A549 (cell line): ENCODE results near the gene ZNF862. TPM values are rescaled to one million over a fixed set of nuclear protein-coding genes. Genes with fewer than 3 reads are reported as not detected.

ENCODE experiments used
- ATAC-seq, 2 experiments: fragments of 200-7000 bp in 1 of 2; fragments of >200 bp in 1 of 2; cut with Nextera tagmentation in 1 of 2; cut with Tn5 transposase in 1 of 2; 3 replicates each; pipeline versions ENCODE4 v1.8.0 to v1.9.1; 2018 to 2020; ENCODE audit warnings: mild to moderate bottlenecking in 1 of 2, moderate library complexity in 1 of 2
- CTCF ChIA-PET: fragments of 300-600 bp; sonication (Branson Sonifier 250); formaldehyde crosslinking; extraction: SDS; loops from one replicate; lab custom pipeline; 2021; ENCODE audit warnings: antibody characterized with exemption, inconsistent platforms; lab: Yijun Ruan, JAX
- POLR2A ChIA-PET: fragments of 350-600 bp; formaldehyde crosslinking; extraction: SDS; loops from one replicate; lab custom pipeline; 2021; ENCODE audit warnings: antibody characterized with exemption, inconsistent platforms; lab: Yijun Ruan, JAX
- DNase-seq, 2 experiments: peaks; one replicate each; pipeline versions ENCODE4 v3.0.0 to v3.0.0-alpha.2; 2011 to 2016; ENCODE audit warnings: low read depth in 1 of 2, low spot score in 1 of 2
- FAIRE-seq: peaks from 2 replicates; lab custom pipeline; 2011; peaks lifted over from hg19 to GRCh38; lab: Jason Lieb, UNC
- H3K27ac ChIP-seq, 2 experiments: fragments of >200 bp; sonication (Bioruptor Twin); formaldehyde crosslinking; 3 replicates each; pipeline ENCODE4 v1.5.1; 2016 to 2017
- H3K4me1 ChIP-seq: fragments of >200 bp; sonication (Bioruptor Twin); formaldehyde crosslinking; 3 replicates; pipeline ENCODE4 v1.6.1; 2016
- H3K4me2 ChIP-seq: fragments of >200 bp; sonication (Bioruptor Twin); formaldehyde crosslinking; 3 replicates; pipeline ENCODE4 v1.6.1; 2016
- H3K4me3 ChIP-seq: fragments of >200 bp; sonication (Bioruptor Twin); formaldehyde crosslinking; 3 replicates; pipeline ENCODE4 v1.5.1; 2016
- H3K9me3 ChIP-seq: fragments of >200 bp; sonication (Bioruptor Twin); formaldehyde crosslinking; 3 replicates; pipeline ENCODE4 v1.6.1; 2016
- CBX2 ChIP-seq: fragments of 200-600 bp; sonication (generic); IDR thresholded peaks from 2 replicates; pipeline ENCODE4 v1.6.1; 2016; ENCODE audit warnings: low read depth, mild to moderate bottlenecking, borderline replicate concordance
- CBX8 ChIP-seq: fragments of 200-600 bp; sonication (generic); IDR thresholded peaks from 2 replicates; pipeline ENCODE4 v1.6.1; 2016
- EHF ChIP-seq: fragments of 250-450 bp; sonication (Bioruptor Pico); IDR thresholded peaks from 2 replicates; pipeline ENCODE4 v1.5.0; 2020; ENCODE audit warnings: mild to moderate bottlenecking
- EHMT2 ChIP-seq: fragments of 200-600 bp; sonication (generic); IDR thresholded peaks from 2 replicates; pipeline ENCODE4 v1.6.1; 2016; ENCODE audit warnings: antibody characterized with exemption, low read depth, mild to moderate bottlenecking, moderate library complexity
- FOXS1 ChIP-seq: fragments of 250-450 bp; sonication (Bioruptor Pico); IDR thresholded peaks from 2 replicates; pipeline ENCODE4 v1.5.0; 2020; ENCODE audit warnings: mild to moderate bottlenecking, moderate library complexity
- GATA3 ChIP-seq: IDR thresholded peaks from 2 replicates; pipeline ENCODE4 v1.6.1; 2012; ENCODE audit warnings: borderline replicate concordance
- HOXB5 ChIP-seq: fragments of 250-450 bp; sonication (Bioruptor Pico); IDR thresholded peaks from 2 replicates; pipeline ENCODE4 v1.5.0; 2020; ENCODE audit warnings: mild to moderate bottlenecking, moderate library complexity
- JUN ChIP-seq, 2 experiments: fragments of >200 bp; sonication (Bioruptor Twin); formaldehyde crosslinking; IDR thresholded peaks; 2 replicates in 1 of 2; 3 replicates in 1 of 2; pipeline ENCODE4 v1.6.1; 2016 to 2017
- MAFK ChIP-seq: fragments of 450-650 bp; IDR thresholded peaks from 2 replicates; pipeline ENCODE4 v1.6.1; 2014; ENCODE audit not compliant: partially characterized antibody
- MYC ChIP-seq: IDR thresholded peaks from 2 replicates; pipeline ENCODE4 v1.6.1; 2012; ENCODE audit warnings: mild to moderate bottlenecking, inconsistent platforms, low read length, improper control_type of control experiment, borderline replicate concordance
- NR3C1 ChIP-seq: fragments of >200 bp; sonication (Bioruptor Twin); formaldehyde crosslinking; IDR thresholded peaks from 3 replicates; pipeline ENCODE4 v1.6.1; 2017
- PHF8 ChIP-seq: fragments of 200-600 bp; sonication (generic); IDR thresholded peaks from 2 replicates; pipeline ENCODE4 v1.6.1; 2016; ENCODE audit warnings: low read depth, mild to moderate bottlenecking, antibody characterized with exemption, moderate library complexity, borderline replicate concordance
- RAD21 ChIP-seq, 2 experiments: fragments of >200 bp in 1 of 2; sonication (Bioruptor Twin) in 1 of 2; formaldehyde crosslinking in 1 of 2; IDR thresholded peaks in 1 of 2; conservative IDR thresholded peaks in 1 of 2; 2 replicates in 1 of 2; 3 replicates in 1 of 2; pipeline ENCODE4 v1.6.1; 2012 to 2018; ENCODE audit warnings: inconsistent platforms in 1 of 2
- SMC3 ChIP-seq: fragments of >200 bp; sonication (Bioruptor Twin); formaldehyde crosslinking; IDR thresholded peaks from 3 replicates; pipeline ENCODE4 v1.6.1; 2018; ENCODE audit warnings: inconsistent platforms
- SREBF2 ChIP-seq: fragments of 450-650 bp; IDR thresholded peaks from 2 replicates; pipeline ENCODE4 v1.6.1; 2014; ENCODE audit warnings: mild to moderate bottlenecking, moderate library complexity
- TFCP2L1 ChIP-seq: fragments of 250-450 bp; sonication (Bioruptor Pico); IDR thresholded peaks from 2 replicates; pipeline ENCODE4 v1.5.0; 2021; ENCODE audit warnings: mild to moderate bottlenecking
- TP53 ChIP-seq: fragments of 250-450 bp; sonication (Bioruptor Pico); IDR thresholded peaks from 2 replicates; pipeline ENCODE4 v1.5.0; 2021; ENCODE audit warnings: mild to moderate bottlenecking, moderate library complexity
- USF2 ChIP-seq: fragments of 450-650 bp; IDR thresholded peaks from 2 replicates; pipeline ENCODE4 v1.6.1; 2014; ENCODE audit warnings: antibody characterized with exemption
- ZC3H11A ChIP-seq: fragments of 450-650 bp; IDR thresholded peaks from 2 replicates; pipeline ENCODE4 v1.6.1; 2014; ENCODE audit warnings: antibody characterized with exemption, mild to moderate bottlenecking
- ZFP36 ChIP-seq: fragments of 450-650 bp; IDR thresholded peaks from 2 replicates; pipeline ENCODE4 v1.6.1; 2014; ENCODE audit warnings: borderline replicate concordance; ENCODE audit not compliant: partially characterized antibody
- ZNF302 ChIP-seq: fragments of 250-450 bp; sonication (Bioruptor Pico); IDR thresholded peaks from 2 replicates; pipeline ENCODE4 v1.9.0; 2021; ENCODE audit warnings: inconsistent platforms, mild to moderate bottlenecking, moderate library complexity
- WGBS: methylation state at CpG from one replicate; pipeline ENCODE4 v1.1.6; 2017; ENCODE audit errors: missing lambda C conversion rate; 5-methylcytosine and 5-hydroxymethylcytosine counted together
- polyA plus RNA-seq, 4 experiments: library from polyadenylated mRNA; depleted of rRNA in 3 of 4; stranded (reverse); fragments of >200 nt; fragmentation: RNase III in 1 of 4; extraction: RNeasy Plus Mini Kit Qiagen cat#74134 plus additional on column Dnase treatment in 1 of 4; gene quantifications; 2 replicates in 3 of 4; 3 replicates in 1 of 4; pipeline ENCODE4 v1.2.3, GENCODE V29; 2011 to 2017
- TF ChIP-seq, protein P1 (sequence below): IDR thresholded peaks from 2 replicates; pipeline ENCODE4 v1.6.1; 2012

Gene ZNF862
- polyA plus RNA-seq, 2 of the 4 experiments (the other 2 are of a cell fraction): 3.9 to 8.0 TPM

GRCh38 chr7:149831741-149832219, 6.4 kb upstream of the ZNF862 start:
- ChIA-PET CTCF (interaction anchor here (0.9 to 1.2 kb wide), 3 partner anchors 11 to 49 kb away, joined by 3 to 4 read pairs (median 3); no protein-coding TSS in a partner anchor), POLR2A (no interaction called here)
- Histone ChIP-seq H3K9me3 (no peaks in the 10 kb centered on the region), H3K4me1 (no peaks in the 10 kb centered on the region), H3K4me3 (no peak overlapping the region), H3K27ac (no peak overlapping the region), H3K4me2 (no peak overlapping the region)
- no peak for TF ChIP-seq ZC3H11A
- no peak for TF ChIP-seq JUN (IDR thresholded peaks at IDR 0.05)
- no peak for TF ChIP-seq TFCP2L1 (CRISPR knock-in tag)
- no peak for TF ChIP-seq FOXS1 (CRISPR knock-in tag)
- TF ChIP-seq PHF8: no peak
- no peak for TF ChIP-seq GATA3
- TF ChIP-seq MYC: no peak
- no peak for TF ChIP-seq NR3C1
- no peak for TF ChIP-seq SMC3
- TF ChIP-seq RAD21 (conservative IDR thresholded peaks at IDR 0.05 in 1 of 2, IDR thresholded peaks at IDR 0.05 in 1 of 2): no peak
- no peak for TF ChIP-seq EHMT2
- TF ChIP-seq, protein P1, sequence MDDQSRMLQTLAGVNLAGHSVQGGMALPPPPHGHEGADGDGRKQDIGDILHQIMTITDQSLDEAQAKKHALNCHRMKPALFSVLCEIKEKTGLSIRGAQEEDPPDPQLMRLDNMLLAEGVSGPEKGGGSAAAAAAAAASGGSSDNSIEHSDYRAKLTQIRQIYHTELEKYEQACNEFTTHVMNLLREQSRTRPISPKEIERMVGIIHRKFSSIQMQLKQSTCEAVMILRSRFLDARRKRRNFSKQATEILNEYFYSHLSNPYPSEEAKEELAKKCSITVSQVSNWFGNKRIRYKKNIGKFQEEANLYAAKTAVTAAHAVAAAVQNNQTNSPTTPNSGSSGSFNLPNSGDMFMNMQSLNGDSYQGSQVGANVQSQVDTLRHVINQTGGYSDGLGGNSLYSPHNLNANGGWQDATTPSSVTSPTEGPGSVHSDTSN: no peak
- TF ChIP-seq USF2: no peak
- TF ChIP-seq ZFP36: no peak
- no peak for TF ChIP-seq MAFK
- WGBS: 66% methylated on average over 9 of the region's 9 CpGs
- FAIRE-seq (no peak), ATAC-seq (no peak), DNase-seq (no peak)

- Histone ChIP-seq H3K4me2 (no peak overlapping the region), H3K27ac (no peak overlapping the region), H3K4me1 (no peaks in the 10 kb centered on the region), H3K4me3 (no peak overlapping the region), H3K9me3 (no peaks in the 10 kb centered on the region)
- ChIA-PET POLR2A (interaction anchor here (0.7 kb wide), 1 partner anchor 248 kb away, joined by 8 read pairs; no protein-coding TSS in a partner anchor), CTCF (interaction anchor here (0.9 to 1.0 kb wide), 2 partner anchors 26 to 44 kb away, joined by 3 read pairs; no protein-coding TSS in a partner anchor)
- ATAC-seq (peak; percentile 21 to 32; a peak in 3 of 6 replicates), FAIRE-seq (no peak), DNase-seq (no peak)
- 41% methylated on average over 13 of the region's 13 CpGs for WGBS
- TF ChIP-seq SREBF2 (no peak), EHF (CRISPR knock-in tag) (no peak), HOXB5 (CRISPR knock-in tag) (no peak), TP53 (no peak)
Measured at GRCh38 chr7:149832332-149833041, 5.7 kb upstream of the ZNF862 start.

- CTCF ChIA-PET: interaction anchor here (0.9 to 1.1 kb wide), 3 partner anchors 8 to 45 kb away, joined by 3 to 4 read pairs (median 3); no protein-coding TSS in a partner anchor
- WGBS: 59% methylated on average over 12 of the region's 12 CpGs
Measured at GRCh38 chr7:149833495-149834130, 4.6 kb upstream of the ZNF862 start.

More at GRCh38 chr7:149833495-149834130, 4.6 kb upstream of the ZNF862 start:
- Histone ChIP-seq H3K9me3 (no peaks in the 10 kb centered on the region), H3K4me1 (peaks cover 4% of the 10 kb centered on the region; the same call in 1 of the 3 replicates), H3K4me2 (no peak overlapping the region), H3K4me3 (no peak overlapping the region), H3K27ac (no peak overlapping the region)
- TF ChIP-seq ZNF302 (CRISPR knock-in tag): no peak
- no peak for TF ChIP-seq CBX8
- TF ChIP-seq CBX2: no peak
- ATAC-seq (no peak), FAIRE-seq (no peak), DNase-seq (no peak)
- POLR2A ChIA-PET: no interaction called here
